Measurements from ENCODE around the gene ACVR2B. TPM values are rescaled to one million over a fixed set of nuclear protein-coding genes. Genes with fewer than 3 reads are reported as not detected.
A peak's percentile ranks its signal among the peaks of the same experiment; 100 is the strongest.
"Not testable (repeated sequence)": the region's sequence is repeated elsewhere in the genome, so short reads cannot be mapped to it uniquely, and the experiment has no call there.

Gene ACVR2B
- polyA plus RNA-seq (ENCODE audit: insufficient read length in 3 of 3): 10 to 100 TPM; 18.2 to 19.8 (median 19.0) TPM
- long read RNA-seq, donor 1, full-length matches to known transcripts: 1 of 1 reads
- long read RNA-seq, donor 1, partial matches to known transcripts: 0 of 1 reads
- long read RNA-seq, donor 1, other reads (novel, unspliced or antisense): 0 of 1 reads
- long read RNA-seq, donor 2, full-length matches to known transcripts: 1 of 1 reads
- long read RNA-seq, donor 2, partial matches to known transcripts: 0 of 1 reads
- long read RNA-seq, donor 2, other reads (novel, unspliced or antisense): 0 of 1 reads
- long read RNA-seq, donor 3, full-length matches to known transcripts: 1 of 1 reads
- long read RNA-seq, donor 3, partial matches to known transcripts: 0 of 1 reads
- long read RNA-seq, donor 3, other reads (novel, unspliced or antisense): 0 of 1 reads
- long read RNA-seq, donor 4, full-length matches to known transcripts: 1 of 1 reads
- long read RNA-seq, donor 4, partial matches to known transcripts: 0 of 1 reads
- long read RNA-seq, donor 4, other reads (novel, unspliced or antisense): 0 of 1 reads
- long read RNA-seq, donor 5: 0 reads
- long read RNA-seq, donor 6, partial matches to known transcripts: 5 of 5 reads
- long read RNA-seq, donor 6, other reads (novel, unspliced or antisense): 0 of 5 reads
- long read RNA-seq, donor 7, full-length matches to known transcripts: 2 of 2 reads
- long read RNA-seq, donor 7, partial matches to known transcripts: 0 of 2 reads
- long read RNA-seq, donor 7, other reads (novel, unspliced or antisense): 0 of 2 reads
- long read RNA-seq, donor 8, full-length matches to known transcripts: 5 of 5 reads
- long read RNA-seq, donor 8, partial matches to known transcripts: 0 of 5 reads
- long read RNA-seq, donor 8, other reads (novel, unspliced or antisense): 0 of 5 reads
- long read RNA-seq, donor 9, full-length matches to known transcripts: 2 of 2 reads
- long read RNA-seq, donor 9, partial matches to known transcripts: 0 of 2 reads
- long read RNA-seq, donor 9, other reads (novel, unspliced or antisense): 0 of 2 reads
- long read RNA-seq, donor 10: 0 reads
- long read RNA-seq, donor 11, full-length matches to known transcripts: 1 of 6 reads
- long read RNA-seq, donor 11, partial matches to known transcripts: 5 of 6 reads
- long read RNA-seq, donor 11, other reads (novel, unspliced or antisense): 0 of 6 reads
- long read RNA-seq, donor 12: 0 reads
- long read RNA-seq, donor 13, full-length matches to known transcripts: 2 of 9 reads
- long read RNA-seq, donor 13, partial matches to known transcripts: 7 of 9 reads
- long read RNA-seq, donor 13, other reads (novel, unspliced or antisense): 0 of 9 reads
- long read RNA-seq, donor 14, full-length matches to known transcripts: 2 of 2 reads
- long read RNA-seq, donor 14, partial matches to known transcripts: 0 of 2 reads
- long read RNA-seq, donor 14, other reads (novel, unspliced or antisense): 0 of 2 reads
- long read RNA-seq, donor 15, full-length matches to known transcripts: 2 of 2 reads
- long read RNA-seq, donor 15, partial matches to known transcripts: 0 of 2 reads
- long read RNA-seq, donor 15, other reads (novel, unspliced or antisense): 0 of 2 reads
- long read RNA-seq, donor 16, full-length matches to known transcripts: 6 of 6 reads
- long read RNA-seq, donor 16, partial matches to known transcripts: 0 of 6 reads
- long read RNA-seq, donor 16, other reads (novel, unspliced or antisense): 0 of 6 reads

DNA sequence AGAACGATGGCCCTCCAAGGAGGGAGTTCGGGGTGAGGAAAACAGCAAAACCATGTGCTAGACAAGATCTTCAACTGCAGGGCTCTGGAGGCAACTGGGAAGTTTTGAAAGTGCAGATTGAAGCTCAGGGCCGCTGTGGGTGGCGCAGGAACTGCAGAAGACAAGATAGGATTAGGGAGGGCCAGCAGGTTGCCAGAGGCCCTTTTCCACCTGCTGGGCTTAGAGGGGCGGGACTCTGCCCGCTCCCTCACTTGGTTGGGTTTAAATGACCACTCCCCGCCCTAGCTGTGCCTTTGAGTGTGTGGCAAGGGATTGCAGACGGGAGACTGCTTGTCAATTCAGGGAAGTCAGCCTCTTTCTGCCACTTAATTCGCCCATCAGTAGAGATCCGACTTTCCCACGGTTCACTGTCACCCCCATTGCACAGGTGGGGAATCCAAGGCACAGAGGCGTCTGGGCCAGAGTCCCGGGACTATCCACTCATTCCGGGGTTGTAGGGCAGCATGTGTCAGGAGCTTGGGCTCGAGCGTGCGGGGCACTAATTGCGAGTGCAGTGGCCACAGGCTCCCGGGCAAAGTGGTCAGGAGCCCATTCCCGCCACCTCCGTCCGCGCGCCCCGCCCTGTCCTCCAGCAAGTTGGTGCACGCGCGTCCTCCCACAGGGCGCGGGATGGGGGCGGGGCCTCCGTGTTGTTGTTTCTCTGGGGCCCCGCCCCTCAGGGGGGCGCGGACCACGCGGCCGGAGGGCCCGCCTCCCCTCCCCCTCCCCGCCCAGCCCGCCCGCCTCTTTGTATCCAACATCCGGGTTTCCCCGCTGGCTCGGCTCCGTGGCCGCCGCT, at the start of gene ACVR2B:
Gene ACVR2B (plus strand): TSS at position 816 of the 838 bp plus-strand sequence. CDS start 433 bp downstream, outside the sequence.
- DNase-seq (ENCODE audit: extremely low read depth in 1 of 11, low read depth in 9 of 11, low spot score in 4 of 11): peak; percentile 62 to 87 (median 82)

DNA sequence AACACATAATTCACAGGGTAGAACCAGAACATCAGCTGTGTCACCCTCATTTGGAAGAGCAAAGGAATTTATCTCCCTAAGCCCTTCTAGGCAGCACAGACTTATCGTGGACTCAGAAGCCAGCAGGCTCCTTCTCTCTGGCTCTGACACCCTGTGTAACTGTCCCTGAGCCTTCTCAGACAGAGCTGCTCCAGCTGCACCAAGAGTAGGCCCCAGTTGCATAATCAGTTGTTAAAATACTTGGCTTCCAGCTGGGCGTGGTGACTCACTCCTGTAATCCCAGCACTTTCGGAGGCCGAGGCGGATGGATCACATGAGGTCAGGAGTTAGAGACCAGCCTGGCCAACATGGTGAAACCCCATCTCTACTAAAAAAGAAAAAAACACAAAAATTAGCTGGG, 49.4 kb upstream of the ACVR2B start:
- DNase-seq (ENCODE audit: extremely low read depth in 1 of 11, low read depth in 9 of 11, low spot score in 4 of 11): no peak

DNA sequence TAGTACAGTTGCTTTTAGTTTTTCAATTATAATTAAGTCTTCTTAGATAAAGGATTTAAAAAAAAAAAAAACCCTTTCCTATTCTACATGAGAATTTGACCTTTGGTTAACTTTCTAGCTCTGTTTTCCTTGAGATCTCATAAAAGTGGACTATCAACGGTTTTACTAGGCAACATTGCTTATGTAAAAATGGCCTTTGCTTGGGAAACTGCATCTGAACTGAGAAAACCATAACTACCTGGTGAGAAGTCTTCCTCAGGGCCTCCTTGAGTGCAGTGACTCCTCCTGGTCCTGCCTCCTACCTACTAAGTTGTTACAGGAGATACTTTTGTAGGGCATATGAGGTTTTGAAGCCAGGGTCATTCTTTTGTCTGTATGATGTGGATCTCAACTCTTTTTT, 42.1 kb upstream of the ACVR2B start:
- no peak for DNase-seq (ENCODE audit: extremely low read depth in 1 of 11, low read depth in 9 of 11, low spot score in 4 of 11)

DNA sequence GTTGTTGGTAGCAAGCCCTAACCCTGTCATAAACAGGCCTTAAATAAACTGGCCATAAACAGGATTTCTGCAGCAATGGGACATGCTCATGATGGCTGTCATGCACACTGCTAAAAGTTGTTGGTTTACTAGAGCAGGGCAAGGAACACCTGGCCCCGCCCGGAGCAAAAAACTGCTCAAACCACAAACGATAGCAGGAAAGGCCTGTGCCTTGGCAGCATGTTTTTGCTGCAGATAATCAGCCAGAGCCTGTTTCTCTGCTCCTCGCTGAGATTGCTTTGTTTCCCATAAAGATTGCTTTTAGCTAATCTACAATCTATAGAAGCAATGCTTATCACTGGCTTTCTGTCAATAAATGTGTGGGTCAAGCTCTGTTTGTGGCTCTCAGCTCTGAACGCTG, 32.9 kb upstream of the ACVR2B start:
- not testable (repeated sequence) for DNase-seq (ENCODE audit: extremely low read depth in 1 of 11, low read depth in 9 of 11, low spot score in 4 of 11)

DNA sequence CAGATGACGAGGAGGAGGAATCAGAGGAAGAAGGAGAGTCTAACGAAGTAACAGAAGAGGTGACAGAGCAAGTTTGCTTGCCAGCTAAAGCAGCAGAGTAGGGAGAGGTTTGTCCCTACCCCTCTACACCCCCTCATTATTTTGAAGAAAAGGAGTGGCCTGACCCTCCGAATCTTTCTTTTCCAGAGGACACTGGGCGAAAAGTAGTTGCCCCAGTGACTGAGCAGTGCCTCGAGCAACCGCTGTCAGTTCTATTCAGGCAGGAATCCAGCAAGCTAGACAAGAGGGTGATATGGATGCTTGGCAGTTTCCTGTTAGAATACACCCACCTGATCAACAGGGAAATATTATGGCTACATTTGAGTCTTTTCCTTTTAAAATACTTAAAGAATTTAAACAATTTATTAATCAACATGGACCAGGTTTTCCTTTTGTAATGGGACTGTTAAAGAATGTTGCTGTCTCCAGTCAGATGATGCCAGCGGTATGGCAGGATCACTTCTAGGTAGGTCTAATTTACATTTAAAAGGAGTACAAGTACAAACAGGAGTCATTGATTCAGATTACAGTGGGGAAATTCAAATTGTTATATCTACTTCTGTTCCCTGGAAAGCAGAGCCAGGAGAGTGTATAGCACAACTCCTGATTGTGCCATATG, 31.9 kb upstream of the ACVR2B start:
- no peak for DNase-seq (ENCODE audit: extremely low read depth in 1 of 11, low read depth in 9 of 11, low spot score in 4 of 11)

DNA sequence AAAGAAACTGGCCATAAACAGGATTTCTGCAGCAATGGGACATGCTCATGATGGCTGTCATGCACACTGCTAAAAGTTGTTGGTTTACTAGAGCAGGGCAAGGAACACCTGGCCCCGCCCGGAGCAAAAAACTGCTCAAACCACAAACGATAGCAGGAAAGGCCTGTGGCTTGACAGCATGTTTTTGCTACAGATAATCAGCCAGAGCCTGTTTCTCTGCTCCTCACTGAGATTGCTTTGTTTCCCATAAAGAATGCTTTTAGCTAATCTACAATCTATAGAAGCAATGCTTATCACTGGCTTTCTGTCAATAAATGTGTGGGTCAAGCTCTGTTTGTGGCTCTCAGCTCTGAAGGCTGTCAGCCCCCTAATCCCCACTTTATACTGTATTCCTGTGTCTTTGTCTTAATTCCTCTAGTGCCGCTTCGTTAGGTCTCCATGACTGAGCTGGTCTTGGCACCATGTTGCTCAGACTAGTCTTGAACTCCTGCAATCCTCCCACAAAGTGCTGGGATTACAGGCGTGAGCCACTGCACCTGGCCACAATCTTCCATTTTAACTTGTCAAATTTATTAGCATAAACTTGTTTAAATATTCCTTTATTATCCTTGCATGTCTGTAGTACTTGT, 26.8 kb upstream of the ACVR2B start:
- DNase-seq (ENCODE audit: extremely low read depth in 1 of 11, low read depth in 9 of 11, low spot score in 4 of 11): not testable (repeated sequence)

DNA sequence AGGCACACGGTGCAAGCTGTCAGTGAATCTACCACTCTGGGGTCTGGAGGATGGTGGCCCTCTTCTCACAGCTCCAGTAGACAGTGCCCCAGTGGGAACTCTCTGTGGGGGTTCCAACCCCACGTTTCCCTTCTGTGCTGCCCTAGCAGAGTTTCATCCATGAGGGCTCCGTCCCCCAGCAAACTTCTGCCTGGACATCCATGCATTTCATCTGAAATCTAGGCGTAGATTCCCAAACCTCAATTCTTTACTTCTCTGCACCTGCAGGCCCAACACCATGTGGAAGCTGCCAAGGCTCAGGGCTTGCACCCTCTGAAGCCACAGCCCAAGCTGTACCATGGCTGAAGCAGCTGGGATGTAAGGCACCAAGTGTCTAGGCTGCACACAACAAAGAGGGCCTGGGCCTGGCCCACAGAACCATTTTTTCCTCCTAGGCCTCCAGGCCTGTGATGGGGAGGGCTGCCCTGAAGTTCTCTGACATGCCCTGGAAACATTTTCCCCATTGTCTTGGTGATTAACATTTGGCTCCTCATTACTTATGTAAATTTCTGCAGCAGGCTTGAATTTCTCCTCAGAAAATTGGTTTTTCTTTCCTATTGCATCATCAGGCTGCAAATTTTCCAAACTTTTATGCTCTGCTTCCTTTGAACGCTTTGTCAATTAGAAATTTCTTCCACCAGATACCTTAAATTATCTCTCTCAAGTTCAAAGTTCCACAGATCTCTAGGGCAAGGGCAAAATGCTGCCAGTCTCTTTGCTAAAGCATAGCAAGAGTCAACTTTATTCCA, 20.6 kb upstream of the ACVR2B start:
- not testable (repeated sequence) for DNase-seq (ENCODE audit: extremely low read depth in 1 of 11, low read depth in 9 of 11, low spot score in 4 of 11)

DNA sequence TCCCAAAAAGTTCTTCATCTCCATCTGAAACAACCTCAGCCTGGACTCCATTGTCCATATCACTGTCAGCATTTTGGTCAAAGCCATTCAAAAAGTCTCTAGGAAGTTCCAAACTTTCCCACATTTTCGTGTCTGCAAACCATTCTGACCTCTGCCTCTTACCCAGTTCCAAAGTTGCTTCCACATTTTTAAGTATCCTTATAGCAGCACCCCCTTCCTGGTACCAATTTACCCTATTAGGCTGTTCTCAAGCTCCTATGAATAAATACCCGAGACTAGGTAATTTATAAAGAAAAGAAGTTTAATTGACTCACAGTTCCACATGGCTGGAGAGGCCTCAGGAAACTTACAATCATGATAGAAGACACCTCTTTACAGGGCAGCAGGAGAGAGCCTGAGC, 20.0 kb upstream of the ACVR2B start:
- DNase-seq (ENCODE audit: extremely low read depth in 1 of 11, low read depth in 9 of 11, low spot score in 4 of 11): not testable (repeated sequence)

DNA sequence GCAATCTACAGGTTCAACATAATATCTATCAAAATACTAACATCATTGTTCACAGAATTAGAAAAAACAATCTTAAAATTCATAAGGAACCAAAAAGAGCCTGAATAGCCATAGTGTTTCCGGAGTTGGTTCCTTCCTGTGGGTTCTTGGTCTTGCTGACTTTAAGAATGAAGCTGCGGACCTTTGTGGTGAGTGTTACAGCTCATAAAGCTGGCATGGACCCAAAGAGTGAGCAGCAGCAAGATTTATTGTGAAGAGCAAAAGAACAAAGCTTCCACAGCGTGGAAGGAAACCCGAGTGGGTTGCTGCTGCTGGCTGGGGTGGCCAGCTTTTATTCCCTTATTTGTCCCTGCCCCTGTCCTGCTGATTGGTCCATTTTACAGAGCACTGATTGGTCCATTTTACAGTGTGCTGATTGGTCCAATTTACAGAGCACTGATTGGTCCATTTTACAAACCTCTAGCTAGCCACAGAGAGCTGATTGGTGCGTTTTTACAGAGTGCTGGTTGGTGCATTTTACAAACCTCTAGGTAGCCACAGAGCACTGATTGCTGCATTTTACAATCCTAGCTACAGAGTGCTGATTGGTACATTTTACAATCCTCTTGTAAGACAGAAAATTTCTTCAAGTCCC, 15.1 kb upstream of the ACVR2B start:
- DNase-seq (ENCODE audit: extremely low read depth in 1 of 11, low read depth in 9 of 11, low spot score in 4 of 11): not testable (repeated sequence)

DNA sequence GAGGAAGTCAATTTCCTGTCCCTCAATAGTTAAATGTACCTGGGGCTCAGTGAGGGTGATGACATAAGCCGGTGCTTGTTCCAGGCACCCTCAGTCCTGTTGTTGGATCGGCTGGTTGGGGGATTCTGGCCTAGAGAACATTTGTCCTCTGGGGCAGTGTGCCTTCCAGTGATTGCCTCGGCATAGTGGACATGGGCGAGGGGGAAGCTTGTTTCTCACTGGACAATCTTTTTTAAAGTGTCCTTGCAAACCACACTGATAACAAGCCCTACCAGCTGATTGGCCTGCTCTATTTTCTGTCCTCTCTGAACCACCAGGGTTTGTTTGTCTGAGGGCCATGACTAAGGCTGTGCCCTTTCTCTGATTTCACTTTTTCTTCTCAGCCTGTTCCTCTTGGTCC, 10.5 kb upstream of the ACVR2B start:
- not testable (repeated sequence) for DNase-seq (ENCODE audit: extremely low read depth in 1 of 11, low read depth in 9 of 11, low spot score in 4 of 11)

DNA sequence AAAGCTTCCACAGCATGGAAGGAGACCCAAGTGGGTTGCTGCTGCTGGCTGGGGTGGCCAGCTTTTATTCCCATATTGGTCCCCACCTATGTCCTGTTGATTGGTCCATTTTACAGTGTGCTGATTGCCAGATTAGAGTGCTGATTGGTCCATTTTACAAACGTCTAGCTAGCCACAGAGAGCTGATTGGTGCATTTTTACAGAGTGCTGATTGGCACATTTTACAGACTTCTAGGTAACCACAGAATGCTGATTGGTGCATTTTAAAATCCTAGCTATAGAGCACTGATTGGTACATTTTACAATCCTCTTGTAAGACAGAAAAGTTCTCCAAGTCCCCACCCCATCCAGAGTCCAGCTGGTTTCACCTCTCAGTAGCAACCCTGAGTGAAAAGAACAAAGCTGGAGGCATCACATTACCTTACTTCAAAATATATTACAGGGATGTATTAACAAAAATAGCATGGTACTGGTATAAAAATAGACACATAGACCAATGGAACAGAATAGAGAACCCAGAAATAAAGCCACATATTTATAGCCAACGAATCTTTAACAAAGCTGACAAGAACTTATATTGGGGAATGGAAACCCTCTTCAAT, 7.5 kb upstream of the ACVR2B start:
- DNase-seq (ENCODE audit: extremely low read depth in 1 of 11, low read depth in 9 of 11, low spot score in 4 of 11): no peak

DNA sequence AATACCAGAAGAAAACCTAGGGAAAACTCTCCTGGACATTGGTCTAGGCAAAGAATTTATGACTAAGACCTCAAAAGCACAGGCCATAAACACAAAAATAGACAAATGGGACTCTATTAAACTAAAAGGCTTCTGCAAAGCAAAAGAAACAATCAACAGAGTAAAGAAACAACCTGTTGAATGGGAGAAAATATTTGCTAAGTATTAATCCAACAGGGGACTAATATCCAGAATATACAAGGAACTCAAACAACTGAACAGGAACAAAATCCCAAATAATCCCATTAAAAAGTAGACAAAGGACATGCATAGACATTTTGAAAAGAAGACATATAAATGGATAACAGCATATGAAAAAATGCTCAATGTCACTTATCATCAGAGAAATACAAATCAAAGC, 6.9 kb upstream of the ACVR2B start:
- no peak for DNase-seq (ENCODE audit: extremely low read depth in 1 of 11, low read depth in 9 of 11, low spot score in 4 of 11)

DNA sequence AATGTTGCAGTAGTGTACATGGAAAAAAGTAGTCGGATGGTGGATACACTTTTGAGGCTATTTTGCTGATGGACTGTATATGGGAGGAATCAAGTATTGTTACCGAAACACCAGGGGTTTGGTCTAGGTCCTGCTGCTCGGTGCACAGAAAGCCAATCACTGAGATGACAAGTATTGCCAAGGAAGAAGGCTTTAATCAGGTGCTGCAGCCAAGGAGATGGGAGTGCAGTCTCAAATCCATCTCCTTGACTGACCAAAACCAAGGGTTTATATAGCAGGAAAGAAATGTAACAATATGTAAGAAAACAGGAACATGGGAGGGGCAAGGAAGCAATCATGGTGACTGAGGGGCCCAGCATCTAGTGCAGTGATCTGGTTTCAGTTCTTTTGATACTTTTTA, 2.8 kb upstream of the ACVR2B start:
- DNase-seq (ENCODE audit: extremely low read depth in 1 of 11, low read depth in 9 of 11, low spot score in 4 of 11): no peak

DNA sequence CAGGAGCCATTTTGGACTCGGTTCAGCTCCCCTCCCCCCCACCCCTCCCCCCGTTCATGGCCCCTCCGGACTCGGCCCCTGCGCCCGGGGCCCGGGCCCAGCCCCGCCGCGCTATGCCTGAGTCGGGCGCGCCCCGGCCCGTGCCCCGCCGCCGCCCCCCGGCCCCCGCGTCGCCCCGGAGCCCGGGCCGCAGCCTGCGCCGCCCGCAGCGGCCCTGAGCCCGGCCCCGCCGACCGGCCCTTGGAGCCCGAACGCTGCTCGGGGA, 155 bp downstream of the ACVR2B start:
- DNase-seq (ENCODE audit: extremely low read depth in 1 of 11, low read depth in 9 of 11, low spot score in 4 of 11): peak in 1 of 11 donors; percentile 10
